Testis (tissue), 3 donors: ENCODE measurements around the gene SUMO2. TPM values are rescaled to one million over a fixed set of nuclear protein-coding genes. Genes with fewer than 3 reads are reported as not detected.
"Not testable (repeated sequence)": the region's sequence is repeated elsewhere in the genome, so short reads cannot be mapped to it uniquely, and the experiment has no call there.

ENCODE experiments used
- DNase-seq: peaks from one replicate; pipeline ENCODE4 v3.0.0-alpha.2; 2019
- H3K27ac ChIP-seq, 2 donors: fragments of 200-600 bp; sonication (generic); one replicate each; pipeline ENCODE4 v1.5.1; 2019
- H3K27me3 ChIP-seq: fragments of 200-600 bp; sonication (generic); one replicate; pipeline ENCODE4 v1.5.1; 2019
- H3K36me3 ChIP-seq: fragments of 200-600 bp; sonication (generic); one replicate; pipeline ENCODE4 v1.5.1; 2017; ENCODE audit warnings: low read depth; ENCODE audit errors: missing control alignments
- H3K4me1 ChIP-seq: fragments of 200-600 bp; sonication (generic); one replicate; pipeline ENCODE4 v1.5.1; 2019
- H3K4me3 ChIP-seq, 2 donors: fragments of 200-600 bp; sonication (generic); one replicate each; pipeline ENCODE4 v1.5.1; 2017 to 2019
- H3K9me3 ChIP-seq: fragments of 200-600 bp; sonication (generic); one replicate; pipeline ENCODE4 v1.5.1; 2017
- POLR2A ChIP-seq: fragments of 450-650 bp; IDR thresholded peaks from one replicate; pipeline ENCODE4 v1.6.1; 2017; ENCODE audit warnings: antibody characterized with exemption, mild to moderate bottlenecking, moderate library complexity
- WGBS, 2 donors: methylation state at CpG; one replicate each; pipeline ENCODE4 v1.1.5; 2018; 5-methylcytosine and 5-hydroxymethylcytosine counted together
- intact Hi-C: fragments of 100-400 bp; cut with DNase I; formaldehyde crosslinking; loops from one replicate; pipeline ENCODE4 v1.15.1; 2023; ENCODE audit warnings: low total_unique reads
- polyA plus RNA-seq: library from polyadenylated mRNA; stranded (reverse); fragments of 350-450 nt; fragmentation: Illumina TruSeq; extraction: RNeasy Lipid Tissue Mini Kit (QIAGEN cat#74804); gene quantifications from one replicate; pipeline ENCODE4 v1.2.3, GENCODE V29; 2014; ENCODE audit warnings: low read depth, low replicate concordance; ENCODE audit not compliant: insufficient read depth
- total RNA-seq, 2 donors: library from RNA; depleted of rRNA; stranded (reverse); fragments of >200 nt; gene quantifications; one replicate each; pipeline ENCODE4 v1.2.3, GENCODE V29; 2016
- TF ChIP-seq, protein P1 (sequence below), 3 experiments: fragments of 450-650 bp in 2 of 3; fragments of 200-600 bp in 1 of 3; sonication (generic) in 1 of 3; IDR thresholded peaks; one replicate each; pipeline ENCODE4 v1.5.1; 2016 to 2019; ENCODE audit warnings: antibody characterized with exemption in 3 of 3, mild to moderate bottlenecking in 2 of 3, moderate library complexity in 1 of 3

SUMO2 gene
- total and polyA plus RNA-seq, 3 donors from 2014 or later, result 92.3 to 484 (median 102) TPM

DNA sequence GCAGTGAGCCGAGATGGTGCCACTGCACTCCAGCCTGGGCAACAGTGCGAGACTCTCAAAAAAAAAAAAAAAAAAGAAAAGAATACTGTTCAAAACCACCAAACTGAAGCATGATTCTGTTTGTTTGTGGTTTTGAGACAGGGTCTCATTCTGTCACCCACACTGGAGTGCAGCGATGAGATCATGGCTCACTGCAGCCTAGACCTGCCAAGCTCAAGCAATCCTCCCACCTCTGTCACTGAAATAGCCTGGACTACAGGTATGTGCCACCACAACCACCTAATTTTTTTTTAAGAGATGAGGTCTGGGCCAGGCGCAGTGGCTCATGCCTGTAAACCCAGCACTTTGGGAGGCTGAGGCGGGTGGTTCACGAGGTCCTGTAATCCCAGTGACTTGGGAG lies 4.3 kb downstream of the SUMO2 start:
- Histone ChIP-seq H3K4me3 (no peak overlapping the region), H3K27me3 (no peaks in the 10 kb centered on the region), H3K36me3 (no peaks in the 10 kb centered on the region), H3K4me1 (peaks cover 11% of the 10 kb centered on the region), H3K9me3 (no peaks in the 10 kb centered on the region), H3K27ac (no peak overlapping the region)
- TF ChIP-seq, protein P1, sequence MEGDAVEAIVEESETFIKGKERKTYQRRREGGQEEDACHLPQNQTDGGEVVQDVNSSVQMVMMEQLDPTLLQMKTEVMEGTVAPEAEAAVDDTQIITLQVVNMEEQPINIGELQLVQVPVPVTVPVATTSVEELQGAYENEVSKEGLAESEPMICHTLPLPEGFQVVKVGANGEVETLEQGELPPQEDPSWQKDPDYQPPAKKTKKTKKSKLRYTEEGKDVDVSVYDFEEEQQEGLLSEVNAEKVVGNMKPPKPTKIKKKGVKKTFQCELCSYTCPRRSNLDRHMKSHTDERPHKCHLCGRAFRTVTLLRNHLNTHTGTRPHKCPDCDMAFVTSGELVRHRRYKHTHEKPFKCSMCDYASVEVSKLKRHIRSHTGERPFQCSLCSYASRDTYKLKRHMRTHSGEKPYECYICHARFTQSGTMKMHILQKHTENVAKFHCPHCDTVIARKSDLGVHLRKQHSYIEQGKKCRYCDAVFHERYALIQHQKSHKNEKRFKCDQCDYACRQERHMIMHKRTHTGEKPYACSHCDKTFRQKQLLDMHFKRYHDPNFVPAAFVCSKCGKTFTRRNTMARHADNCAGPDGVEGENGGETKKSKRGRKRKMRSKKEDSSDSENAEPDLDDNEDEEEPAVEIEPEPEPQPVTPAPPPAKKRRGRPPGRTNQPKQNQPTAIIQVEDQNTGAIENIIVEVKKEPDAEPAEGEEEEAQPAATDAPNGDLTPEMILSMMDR (IDR thresholded peaks at IDR 0.05), result no peak
- no peak for TF ChIP-seq POLR2A
- 86 to 92% methylated on average over 6 of the region's 6 CpGs for WGBS, 2 donors
- no peak for DNase-seq
- intact Hi-C loops, result no loop called here

DNA sequence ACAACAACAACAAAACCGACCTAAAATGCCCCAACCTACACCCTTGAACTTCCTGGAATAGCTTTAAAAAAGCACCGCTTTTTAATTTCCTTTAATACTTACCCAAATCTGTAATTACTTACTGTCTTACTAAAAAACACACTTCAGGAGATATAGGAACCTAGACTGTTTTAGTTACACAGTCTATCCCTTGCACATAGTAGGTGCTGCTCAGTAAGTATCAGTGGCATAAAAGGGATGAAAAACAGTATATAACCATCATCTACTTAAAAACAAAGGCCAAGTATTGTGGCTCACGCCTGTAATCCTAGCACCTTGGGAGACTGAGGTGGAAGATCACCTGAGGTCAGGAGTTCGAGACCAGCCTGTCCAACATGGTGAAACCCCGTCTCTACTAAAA lies 6.1 kb downstream of the SUMO2 start:
- TF ChIP-seq POLR2A, result no peak
- TF ChIP-seq, protein P1 (IDR thresholded peaks at IDR 0.05), result no peak

DNA sequence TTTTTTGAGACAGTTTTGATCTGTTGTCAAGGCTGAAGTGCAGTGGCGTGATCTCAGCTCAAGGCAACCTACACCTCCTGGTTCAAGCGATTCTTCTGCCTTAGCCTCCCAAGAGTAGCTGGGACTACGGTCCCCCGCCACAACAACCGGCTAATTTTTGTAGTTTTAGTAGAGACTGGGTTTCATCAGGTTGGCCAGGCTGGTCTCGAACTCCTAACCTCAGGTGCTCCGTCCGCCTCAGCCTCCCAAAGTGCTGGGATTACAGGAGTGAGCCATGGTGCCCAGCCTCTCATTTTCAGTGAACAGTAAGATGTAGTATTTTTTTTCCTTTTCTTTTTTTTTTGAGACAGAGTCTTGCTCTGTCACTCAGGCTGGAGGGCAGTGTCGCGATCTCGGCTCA lies 7.8 kb downstream of the SUMO2 start:
- TF ChIP-seq, protein P1 (IDR thresholded peaks at IDR 0.05), result no peak
- TF ChIP-seq POLR2A, result no peak
- no peaks in the 10 kb centered on the region for H3K36me3 ChIP-seq
- H3K27me3 ChIP-seq, result no peaks in the 10 kb centered on the region
- WGBS, 2 donors, result 89 to 93% methylated on average over 11 of the region's 11 CpGs
- no peak overlapping the region for H3K4me3 ChIP-seq
- intact Hi-C loops, result no loop called here
- no peak for DNase-seq
- H3K27ac ChIP-seq, result no peak overlapping the region
- H3K4me1 ChIP-seq, result peaks cover 14% of the 10 kb centered on the region
- H3K9me3 ChIP-seq, result no peaks in the 10 kb centered on the region

More for the DNA sequence above, 6.1 kb downstream of the SUMO2 start:
- Histone ChIP-seq H3K27ac (no peak overlapping the region), H3K9me3 (no peaks in the 10 kb centered on the region), H3K4me3 (no peak overlapping the region), H3K4me1 (peaks cover 12% of the 10 kb centered on the region), H3K27me3 (no peaks in the 10 kb centered on the region), H3K36me3 (no peaks in the 10 kb centered on the region)
- intact Hi-C loops, result no loop called here
- DNase-seq, result no peak
- WGBS, 2 donors, result 86 to 90% methylated on average over 5 of the region's 5 CpGs

DNA sequence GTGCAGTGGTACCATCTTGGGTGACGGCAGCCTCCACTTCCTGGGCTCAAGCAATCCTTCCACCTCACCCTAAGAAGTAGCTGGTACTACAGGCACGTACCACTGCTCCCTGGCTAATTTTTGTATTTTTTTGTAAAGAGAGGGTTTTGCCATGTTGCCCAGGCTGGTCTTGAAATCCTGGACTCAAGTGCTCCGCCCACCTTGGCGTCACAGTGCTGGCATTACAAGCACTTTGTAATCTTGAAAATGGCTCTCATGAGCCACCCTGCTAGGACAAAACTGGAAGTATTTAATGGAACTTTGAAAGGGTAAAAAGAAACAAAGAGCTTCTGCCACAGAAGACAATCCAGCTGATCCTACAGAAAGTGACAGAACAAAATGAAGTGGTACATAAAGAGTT lies 9.2 kb downstream of the SUMO2 start:
- H3K36me3 ChIP-seq, result no peaks in the 10 kb centered on the region
- H3K4me1 ChIP-seq, result peaks cover 10% of the 10 kb centered on the region
- WGBS, 2 donors, result 80 to 86% methylated on average over 4 of the region's 4 CpGs
- H3K27me3 ChIP-seq, result no peaks in the 10 kb centered on the region
- no peak for TF ChIP-seq POLR2A
- TF ChIP-seq, protein P1 (IDR thresholded peaks at IDR 0.05), result no peak
- no peak overlapping the region for H3K4me3 ChIP-seq
- intact Hi-C loops, result no loop called here
- DNase-seq, result no peak
- H3K9me3 ChIP-seq, result no peaks in the 10 kb centered on the region
- H3K27ac ChIP-seq, result no peak overlapping the region

DNA sequence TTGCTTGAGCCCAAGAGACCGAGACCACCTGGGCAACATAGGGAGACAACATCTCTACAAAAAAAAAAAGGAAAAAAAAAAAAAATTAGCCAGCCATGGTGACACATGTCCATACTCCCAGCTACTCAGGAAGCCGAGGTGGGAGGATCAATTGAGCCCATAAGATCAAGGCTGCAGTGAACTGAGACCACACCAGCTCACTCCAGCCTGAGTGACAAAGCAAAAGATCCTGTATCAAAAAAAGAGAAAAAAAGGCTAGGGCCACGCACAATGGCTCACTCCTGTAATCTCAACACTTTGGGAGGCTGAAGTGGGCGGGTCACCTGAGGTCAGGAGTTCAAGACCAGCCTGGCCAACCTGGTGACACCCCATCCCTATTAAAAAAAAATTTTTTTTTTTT lies 13.8 kb downstream of the SUMO2 start:
- no peaks in the 10 kb centered on the region for H3K9me3 ChIP-seq
- H3K27me3 ChIP-seq, result no peaks in the 10 kb centered on the region
- H3K36me3 ChIP-seq, result no peaks in the 10 kb centered on the region

DNA sequence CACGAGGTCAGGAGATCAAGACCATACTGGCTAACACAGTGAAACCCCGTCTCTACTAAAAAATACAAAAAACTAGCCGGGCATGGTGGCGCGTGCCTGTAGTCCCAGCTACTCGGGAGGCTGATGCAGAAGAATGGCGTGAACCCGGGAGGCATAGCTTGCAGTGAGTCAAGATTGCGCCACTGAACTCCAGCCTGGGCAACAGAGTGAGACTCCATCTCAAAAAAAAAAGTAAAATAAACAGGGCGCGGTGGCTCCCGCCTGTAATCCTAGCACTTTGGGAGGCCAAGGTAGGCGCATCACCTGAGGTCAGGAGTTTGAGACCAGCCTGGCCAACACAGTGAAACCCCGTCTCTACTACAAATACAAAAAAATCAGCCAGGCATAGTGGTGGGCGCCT lies 18.2 kb downstream of the SUMO2 start:
- 93% methylated on average over 15 of the region's 15 CpGs for WGBS, 2 donors
- DNase-seq, result not testable (repeated sequence)

More for the DNA sequence above, 13.8 kb downstream of the SUMO2 start:
- no peak for DNase-seq
- H3K4me1 ChIP-seq, result peaks cover 10% of the 10 kb centered on the region
- no peak overlapping the region for H3K4me3 ChIP-seq
- H3K27ac ChIP-seq, result no peak overlapping the region
- 76 to 78% methylated on average over 4 of the region's 4 CpGs for WGBS, 2 donors
- intact Hi-C loops, result no loop called here
- TF ChIP-seq, protein P1 (IDR thresholded peaks at IDR 0.05), result no peak
- no peak for TF ChIP-seq POLR2A

More for the DNA sequence above, 18.2 kb downstream of the SUMO2 start:
- H3K27ac ChIP-seq, H3K36me3 ChIP-seq, H3K4me1 ChIP-seq, H3K27me3 ChIP-seq, H3K4me3 ChIP-seq, H3K9me3 ChIP-seq, intact Hi-C loops: not testable (repeated sequence)
